DMS153 (cell line): ENCODE data around the gene PAH.
A peak's percentile ranks its signal among the peaks of the same experiment; 100 is the strongest.

Experiments used
- DNase-seq: peaks from one replicate; lab custom pipeline; 2025; lab: John Stamatoyannopoulos, UW

Gene PAH

DNA sequence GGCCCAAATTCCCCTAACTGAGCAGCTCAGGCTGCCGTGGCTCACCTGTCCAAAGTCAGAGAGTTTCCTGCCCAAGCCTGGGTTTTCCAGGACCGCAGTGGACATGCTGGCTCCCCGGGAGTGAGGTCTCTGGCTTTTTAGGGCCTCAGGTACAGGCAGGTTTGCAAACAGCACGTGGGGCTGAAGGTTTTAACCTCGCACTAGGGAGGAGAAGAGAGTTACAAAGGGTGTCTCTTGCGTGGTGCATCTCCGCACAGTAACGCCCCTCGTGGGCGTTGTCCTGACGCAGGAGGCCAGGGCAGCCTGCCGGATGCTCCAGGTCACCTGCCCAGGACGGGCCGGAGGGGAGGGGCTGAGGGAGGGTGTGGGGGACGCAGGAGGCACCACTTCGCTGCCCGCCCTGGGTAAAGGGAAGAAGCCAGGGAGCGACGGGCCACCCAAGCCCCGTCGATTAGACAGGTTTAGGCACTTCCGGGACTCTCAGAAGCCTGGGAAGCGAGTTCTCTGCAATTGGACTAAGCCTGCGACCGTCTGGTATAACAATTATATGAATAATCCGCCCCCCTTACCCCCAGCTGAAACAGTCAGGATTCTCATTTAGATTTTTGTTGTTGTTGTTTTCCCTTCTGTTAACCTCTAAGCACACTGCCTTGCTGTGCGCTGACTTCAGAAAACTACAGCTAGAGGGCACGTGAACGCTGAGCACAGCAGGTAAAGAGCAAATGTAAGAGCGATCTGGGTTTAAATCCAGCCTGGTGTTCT is at the start of gene PAH:
PAH (minus strand) TSS at position 219 of the 762 bp plus-strand sequence; CDS start at position 105, 114 bp downstream.
- peak; percentile 67 for DNase-seq

DNA sequence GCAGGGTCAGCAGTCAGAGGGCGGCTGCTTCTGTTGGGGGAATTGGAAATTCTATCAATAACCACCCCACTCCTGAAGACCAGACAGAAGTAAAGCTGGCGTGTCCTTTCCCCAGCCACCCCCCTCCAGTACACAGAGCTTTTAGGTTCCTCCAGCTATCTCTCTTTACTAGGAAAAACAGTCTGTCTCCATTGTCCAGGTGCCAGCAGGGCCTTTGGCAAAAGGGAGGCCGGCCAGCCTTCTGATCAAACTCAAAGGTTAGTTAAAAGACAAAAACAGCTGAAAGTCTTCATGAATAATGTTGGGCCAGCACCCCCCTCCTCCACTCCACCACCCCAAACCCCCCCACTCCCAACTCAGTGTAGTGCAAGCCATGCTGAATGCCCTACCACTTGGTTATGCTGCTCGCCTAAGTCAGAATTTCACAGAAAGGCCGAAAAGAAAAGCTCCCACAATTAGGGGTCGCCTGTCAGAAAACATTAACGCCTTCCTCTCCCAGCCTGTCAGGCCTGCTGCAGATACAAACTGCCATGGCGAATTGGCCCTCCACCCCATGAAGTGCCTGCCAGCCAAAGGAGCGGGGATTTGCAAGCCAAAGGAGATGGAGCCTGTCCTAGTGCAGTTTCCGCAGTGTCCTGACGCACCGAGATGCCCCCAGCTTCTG is 49.3 kb upstream of the PAH start:
- DNase-seq, result no peak

DNA sequence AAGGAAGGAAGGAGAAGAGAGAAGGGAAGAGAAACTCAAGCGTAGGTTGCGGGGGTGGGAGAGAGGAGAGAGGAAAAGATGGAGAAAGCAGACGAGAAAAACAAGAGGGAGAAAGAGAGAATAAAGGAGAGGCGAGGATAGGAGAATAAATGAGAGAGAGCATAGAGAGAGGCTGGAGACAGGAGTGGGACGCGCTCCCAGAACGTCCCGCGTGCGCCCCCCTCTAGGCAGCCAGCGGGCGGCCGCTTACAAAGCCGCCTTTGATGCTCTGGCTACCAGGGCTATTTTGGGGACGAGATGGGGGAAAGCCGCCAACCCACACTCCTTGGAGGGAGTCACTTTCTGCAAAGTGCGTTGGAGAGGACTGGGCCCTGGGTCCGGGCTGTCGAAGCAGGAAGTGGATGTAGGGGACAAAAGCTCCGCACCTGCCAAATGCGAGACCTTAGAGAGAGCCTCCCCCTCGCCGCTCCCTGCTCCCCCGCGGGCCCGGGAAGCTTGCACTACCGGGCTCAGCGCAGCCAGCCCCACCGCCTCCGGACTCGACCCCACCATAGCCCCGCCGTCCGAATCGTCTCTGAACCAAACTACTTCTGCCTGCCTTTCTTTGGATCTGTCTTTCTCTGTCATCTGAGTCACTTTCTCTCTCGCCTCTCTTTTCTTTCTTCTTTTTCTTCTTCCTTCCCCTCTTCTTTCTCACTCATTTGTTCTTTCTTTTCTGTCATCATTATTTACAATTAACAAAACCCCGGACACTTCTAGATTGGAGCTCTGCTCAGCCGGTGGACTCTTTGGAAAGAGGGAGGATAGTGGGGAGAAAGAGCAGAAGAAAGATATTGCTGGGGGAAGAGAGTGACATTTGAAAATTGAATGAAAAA is 48.5 kb upstream of the PAH start:
- peak; percentile 59 for DNase-seq

DNA sequence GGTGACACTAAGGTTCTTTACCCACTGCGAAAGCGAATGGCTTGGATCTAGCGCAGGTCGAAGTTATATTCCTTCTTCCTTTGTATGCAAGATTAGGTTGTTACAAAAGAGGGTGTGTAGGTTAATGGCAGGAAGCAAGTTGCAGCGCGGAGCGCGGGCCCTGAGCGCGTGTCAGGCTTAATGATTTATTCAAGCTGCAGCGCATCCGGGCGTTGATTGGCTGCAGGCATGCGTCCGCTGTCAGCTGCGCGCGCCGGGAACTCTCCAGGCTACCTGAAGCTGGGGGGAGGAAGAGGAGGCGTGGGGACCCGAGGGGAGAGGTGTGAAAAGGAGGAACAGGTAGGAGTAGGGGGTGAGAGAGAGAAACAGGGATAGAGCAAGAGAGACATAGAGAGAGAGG is 47.8 kb upstream of the PAH start:
- DNase-seq, result peak; percentile 96

DNA sequence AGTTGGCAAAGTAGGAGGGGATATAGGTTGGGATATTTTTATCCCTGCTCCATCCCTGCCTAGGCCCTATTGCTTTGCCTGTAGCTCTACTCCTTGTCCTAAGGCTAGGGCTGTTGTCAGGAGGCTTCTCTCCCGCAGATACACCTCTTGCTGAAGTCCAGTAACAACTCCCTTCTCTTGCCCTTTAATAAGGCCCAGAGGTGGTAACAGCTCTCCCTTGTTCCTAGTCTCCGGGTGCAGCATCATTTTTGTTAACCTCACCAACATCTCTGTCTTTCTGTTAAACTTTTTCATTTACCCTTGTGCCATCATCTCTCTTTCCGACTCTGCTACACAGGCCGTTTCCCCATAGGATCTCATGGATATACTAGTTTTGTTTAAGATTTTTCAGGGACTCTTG is 46.8 kb upstream of the PAH start:
- DNase-seq, result no peak

DNA sequence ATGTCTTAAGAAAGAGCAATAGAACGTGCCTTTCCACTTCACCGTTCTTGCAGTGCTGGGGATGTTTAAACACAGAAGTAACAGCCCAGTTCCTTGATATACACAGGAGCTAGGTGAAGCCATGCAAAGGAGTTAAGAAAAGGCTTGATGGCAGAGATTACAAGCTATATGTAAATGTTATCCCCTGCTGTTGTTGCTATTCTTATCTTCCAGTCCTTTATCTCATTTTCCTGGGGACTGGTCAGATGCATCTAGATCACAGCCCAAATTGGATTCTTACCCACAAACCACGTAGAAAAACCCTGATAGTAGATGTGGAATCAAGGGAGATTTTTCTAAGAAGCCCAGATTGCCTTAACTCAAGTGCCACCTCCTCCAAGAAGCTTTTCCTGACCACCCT is 45.9 kb upstream of the PAH start:
- DNase-seq, result no peak

DNA sequence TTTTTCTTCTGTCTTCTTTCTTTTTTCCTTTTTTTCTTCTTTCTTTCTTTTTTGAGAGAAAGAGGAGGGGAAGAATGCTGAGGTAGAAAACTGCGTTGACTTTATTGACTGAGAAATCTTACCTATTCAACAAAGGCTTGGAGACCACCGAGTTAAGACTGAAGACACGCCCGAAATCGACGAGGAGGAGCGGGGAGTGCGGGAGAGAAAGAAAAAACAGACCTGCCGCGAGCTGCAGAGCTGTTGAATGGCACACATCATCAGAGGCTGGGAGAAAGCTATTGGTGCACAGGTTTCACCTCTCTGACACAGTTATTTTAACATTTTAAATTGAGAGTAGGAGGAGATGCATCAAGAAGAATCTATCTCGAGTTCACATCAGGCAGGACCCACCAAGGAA is 45.5 kb upstream of the PAH start:
- DNase-seq, result peak; percentile 54

DNA sequence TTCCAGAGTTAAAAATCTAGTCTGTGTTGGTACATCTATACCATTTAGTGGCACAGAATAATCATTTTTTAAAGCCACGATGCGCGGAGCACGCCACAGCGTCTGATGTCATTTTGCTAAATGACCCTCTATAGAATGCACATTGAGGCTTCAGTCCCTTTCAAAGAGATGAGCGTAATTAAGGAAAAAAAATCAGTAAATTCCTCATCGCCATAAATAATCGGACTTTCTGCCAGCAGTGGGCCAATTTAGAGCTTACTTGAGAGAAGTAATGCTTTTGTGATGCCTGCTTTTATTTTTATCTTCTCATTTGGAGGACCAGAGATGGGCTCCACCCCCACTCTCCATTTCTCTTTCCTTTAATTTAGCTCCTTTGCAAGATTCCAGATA is 44.4 kb upstream of the PAH start:
- DNase-seq, result peak; percentile 88

DNA sequence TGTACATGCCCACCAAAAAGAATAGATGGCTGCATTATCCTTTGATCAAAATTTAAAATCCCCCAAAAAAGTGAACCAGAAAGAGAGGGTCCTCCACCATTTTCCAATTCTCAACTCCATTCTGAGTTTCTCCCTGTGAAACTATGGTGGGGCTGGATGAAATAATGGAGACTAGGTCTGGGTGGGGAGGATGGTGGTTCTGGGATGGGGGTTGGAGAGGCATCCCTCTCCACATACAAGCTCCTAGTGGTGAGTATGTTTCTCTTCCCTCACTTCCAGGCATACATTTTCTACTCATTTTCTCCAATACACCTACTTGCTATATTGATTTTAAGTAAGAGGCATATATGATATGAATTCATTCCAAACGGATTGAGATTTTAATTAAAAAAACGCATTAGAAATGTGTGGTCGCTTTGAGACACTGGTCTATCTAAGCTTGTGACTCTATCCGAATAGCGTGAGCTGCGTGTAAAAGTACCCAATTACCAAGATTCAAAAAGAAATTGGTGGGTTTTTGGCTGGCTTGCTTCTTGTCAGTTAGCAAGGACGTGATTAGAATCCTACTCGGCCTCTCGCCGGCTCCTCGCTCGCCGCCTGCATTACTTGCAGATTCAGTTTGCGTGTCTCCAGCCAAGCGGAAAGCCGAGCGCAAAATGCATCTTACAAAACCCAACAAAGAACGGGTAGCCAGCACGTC is 43.9 kb upstream of the PAH start:
- peak; percentile 88 for DNase-seq

DNA sequence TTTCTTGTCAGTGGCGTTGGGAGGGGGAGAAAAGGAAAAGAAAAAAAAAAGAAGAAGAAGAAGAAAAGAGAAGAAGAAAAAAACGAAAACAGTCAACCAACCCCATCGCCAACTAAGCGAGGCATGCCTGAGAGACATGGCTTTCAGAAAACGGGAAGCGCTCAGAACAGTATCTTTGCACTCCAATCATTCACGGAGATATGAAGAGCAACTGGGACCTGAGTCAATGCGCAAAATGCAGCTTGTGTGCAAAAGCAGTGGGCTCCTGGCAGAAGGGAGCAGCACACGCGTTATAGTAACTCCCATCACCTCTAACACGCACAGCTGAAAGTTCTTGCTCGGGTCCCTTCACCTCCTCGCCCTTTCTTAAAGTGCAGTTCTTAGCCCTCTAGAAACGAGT is 42.3 kb upstream of the PAH start:
- no peak for DNase-seq

DNA sequence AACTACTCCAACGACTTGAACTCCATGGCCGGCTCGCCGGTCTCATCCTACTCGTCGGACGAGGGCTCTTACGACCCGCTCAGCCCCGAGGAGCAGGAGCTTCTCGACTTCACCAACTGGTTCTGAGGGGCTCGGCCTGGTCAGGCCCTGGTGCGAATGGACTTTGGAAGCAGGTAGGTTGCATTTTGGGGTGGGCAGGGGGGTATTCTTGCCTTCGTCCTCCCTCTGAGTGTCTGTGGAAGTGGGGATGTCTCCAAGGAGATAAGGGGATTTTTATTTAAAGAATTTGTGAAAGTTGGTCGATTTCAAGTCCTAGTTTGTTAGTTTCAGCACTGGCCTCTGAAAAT is 41.8 kb upstream of the PAH start:
- no peak for DNase-seq

DNA sequence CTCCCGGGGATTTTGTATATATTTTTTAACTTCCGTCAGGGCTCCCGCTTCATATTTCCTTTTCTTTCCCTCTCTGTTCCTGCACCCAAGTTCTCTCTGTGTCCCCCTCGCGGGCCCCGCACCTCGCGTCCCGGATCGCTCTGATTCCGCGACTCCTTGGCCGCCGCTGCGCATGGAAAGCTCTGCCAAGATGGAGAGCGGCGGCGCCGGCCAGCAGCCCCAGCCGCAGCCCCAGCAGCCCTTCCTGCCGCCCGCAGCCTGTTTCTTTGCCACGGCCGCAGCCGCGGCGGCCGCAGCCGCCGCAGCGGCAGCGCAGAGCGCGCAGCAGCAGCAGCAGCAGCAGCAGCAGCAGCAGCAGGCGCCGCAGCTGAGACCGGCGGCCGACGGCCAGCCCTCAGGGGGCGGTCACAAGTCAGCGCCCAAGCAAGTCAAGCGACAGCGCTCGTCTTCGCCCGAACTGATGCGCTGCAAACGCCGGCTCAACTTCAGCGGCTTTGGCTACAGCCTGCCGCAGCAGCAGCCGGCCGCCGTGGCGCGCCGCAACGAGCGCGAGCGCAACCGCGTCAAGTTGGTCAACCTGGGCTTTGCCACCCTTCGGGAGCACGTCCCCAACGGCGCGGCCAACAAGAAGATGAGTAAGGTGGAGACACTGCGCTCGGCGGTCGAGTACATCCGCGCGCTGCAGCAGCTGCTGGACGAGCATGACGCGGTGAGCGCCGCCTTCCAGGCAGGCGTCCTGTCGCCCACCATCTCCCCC is 41.2 kb upstream of the PAH start:
- no peak for DNase-seq

DNA sequence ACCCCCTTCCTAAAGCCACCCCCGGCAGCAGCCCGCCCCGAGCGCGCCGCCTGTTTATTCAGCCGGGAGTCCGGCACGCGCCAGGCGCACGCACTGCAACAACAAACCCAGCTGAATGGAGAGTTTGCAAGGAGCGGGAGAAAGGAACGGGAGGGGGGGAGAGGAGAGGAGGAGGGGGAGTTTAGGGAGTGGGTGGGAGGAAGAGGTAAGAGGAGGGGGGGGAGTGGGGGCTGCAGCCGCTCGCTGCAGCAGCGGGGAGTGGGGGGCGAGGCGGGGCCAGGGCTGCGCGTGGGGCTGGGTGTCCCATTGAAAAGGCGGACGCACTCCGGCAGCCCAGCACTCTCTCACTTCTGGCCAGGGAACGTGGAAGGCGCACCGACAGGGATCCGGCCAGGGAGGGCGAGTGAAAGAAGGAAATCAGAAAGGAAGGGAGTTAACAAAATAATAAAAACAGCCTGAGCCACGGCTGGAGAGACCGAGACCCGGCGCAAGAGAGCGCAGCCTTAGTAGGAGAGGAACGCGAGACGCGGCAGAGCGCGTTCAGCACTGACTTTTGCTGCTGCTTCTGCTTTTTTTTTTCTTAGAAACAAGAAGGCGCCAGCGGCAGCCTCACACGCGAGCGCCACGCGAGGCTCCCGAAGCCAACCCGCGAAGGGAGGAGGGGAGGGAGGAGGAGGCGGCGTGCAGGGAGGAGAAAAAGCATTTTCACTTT is 40.5 kb upstream of the PAH start, which contains the start of gene ASCL1:
ASCL1 (plus strand) TSS at position 336 of the 712 bp plus-strand sequence. CDS start 571 bp downstream, outside the sequence.
- DNase-seq, result peak; percentile 88

DNA sequence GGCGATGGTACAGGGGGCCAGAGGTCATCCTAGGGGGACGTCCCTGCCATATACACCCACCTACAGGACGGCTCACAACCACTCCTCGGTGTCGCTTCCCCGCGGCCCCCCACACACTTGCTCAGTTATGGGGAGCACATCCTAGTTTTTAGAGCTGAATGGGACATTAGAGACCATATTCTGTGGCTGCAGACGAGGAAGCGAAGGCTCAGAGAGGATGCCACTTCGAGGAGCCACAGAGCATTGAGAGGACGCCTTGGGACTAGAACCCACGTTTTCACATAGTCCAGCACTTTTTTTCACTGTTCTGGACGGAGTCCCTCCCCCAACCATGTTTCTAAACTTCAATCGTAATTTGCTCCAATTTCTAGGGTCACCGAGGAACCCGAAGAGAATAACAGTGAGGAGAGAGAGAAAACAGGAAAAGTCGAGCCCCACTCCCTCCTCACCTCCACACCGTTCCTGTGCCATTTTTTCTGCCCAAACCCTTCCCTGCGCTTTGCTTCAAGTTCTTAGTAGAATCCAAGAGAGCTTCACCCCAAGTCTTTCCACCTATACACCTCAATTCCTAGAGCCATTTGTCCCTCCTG is 39.8 kb upstream of the PAH start:
- DNase-seq, result no peak

DNA sequence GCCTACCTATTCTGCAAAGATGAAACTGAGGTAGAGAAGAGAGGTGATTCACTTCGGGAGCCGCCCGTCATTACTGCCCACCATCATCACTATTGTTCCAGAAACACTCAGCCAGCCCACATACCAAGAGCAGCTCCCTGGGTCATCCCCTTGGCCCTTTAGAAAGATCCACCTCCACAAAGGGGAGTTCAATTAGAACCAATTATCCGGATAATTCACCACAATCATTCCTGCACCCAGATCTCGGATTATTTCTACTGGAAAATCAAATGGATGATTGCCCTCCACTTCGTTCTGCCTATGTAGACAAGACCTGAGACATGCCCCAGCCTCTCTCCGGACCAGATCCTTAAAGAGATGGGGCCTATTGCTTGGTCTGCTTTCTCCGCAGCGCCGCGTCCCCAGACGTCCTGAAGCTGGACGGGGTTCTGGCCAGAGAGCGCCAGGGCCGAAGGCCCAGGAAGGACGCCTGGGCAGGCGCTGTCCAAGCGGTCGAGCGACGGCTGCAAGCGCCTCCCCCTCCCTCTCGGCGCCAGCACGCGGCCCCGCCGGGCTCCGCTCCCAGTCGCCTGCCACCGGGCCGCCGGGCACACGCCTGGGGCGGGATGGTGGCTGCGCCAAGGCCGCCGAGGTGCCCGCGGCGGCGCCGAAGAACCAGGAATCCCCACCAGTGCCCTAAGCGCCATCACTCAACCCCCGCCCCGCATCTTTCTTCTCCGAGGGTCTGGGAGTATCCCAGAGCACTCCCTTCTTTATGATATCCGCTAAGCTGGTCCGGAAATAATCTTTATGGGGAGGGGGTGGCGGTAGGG is 39.1 kb upstream of the PAH start:
- DNase-seq, result no peak

DNA sequence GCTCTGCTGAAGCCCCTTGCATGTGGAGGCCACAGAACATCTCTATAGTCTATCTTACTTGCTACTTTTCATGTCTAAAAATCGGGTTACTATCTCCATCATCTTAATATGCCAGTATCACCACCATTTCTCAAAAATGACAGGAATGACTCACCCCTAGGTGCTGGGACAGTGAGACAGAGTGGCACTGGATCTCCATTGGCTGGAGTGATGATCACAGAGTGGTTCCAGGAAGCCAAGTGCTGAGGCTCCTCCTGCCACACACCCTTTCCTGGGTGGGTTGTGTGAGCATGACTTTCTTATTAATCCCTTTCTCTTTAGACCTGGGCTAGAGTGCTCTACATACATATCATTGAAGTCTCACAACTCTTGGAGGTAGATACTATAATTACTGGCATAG is 37.1 kb upstream of the PAH start:
- DNase-seq, result peak; percentile 37

DNA sequence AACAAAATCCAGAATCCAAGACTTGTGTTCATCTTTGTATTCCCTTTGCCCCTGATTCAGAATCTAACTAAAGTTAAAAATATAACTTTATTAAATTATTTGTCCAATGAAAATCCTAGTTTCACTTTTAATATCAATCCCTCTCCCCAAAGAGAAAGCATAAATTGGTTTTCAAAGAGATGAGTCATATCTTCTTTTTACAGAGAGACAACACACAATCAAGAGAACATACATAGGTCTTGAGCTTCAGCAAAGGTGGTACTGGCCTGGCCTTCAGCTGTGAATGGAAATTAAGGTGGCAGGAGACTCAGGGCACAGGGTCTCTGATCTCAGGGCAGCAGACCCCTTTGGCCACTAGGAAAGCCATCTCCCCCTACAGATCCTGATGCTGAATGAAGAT is 36.2 kb upstream of the PAH start:
- no peak for DNase-seq

DNA sequence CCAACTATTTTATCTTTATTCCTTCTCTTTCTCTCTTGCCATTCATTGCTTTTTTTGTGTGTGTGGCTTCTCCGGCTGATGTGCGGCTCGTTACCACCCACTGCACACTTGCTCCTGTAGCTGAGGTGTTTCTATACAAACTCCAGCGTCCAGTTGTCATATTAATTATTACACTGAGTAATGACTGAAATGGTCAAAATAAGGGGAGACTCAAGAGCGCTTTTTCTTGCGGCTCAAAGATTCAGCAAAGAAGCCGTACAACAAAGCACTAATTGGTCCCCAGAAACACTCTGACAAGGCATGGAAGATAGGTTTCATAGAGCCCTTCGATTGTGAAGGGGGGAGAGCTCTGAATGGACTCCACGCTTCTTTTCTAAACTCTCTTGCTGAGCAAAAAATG is 34.8 kb upstream of the PAH start:
- no peak for DNase-seq

DNA sequence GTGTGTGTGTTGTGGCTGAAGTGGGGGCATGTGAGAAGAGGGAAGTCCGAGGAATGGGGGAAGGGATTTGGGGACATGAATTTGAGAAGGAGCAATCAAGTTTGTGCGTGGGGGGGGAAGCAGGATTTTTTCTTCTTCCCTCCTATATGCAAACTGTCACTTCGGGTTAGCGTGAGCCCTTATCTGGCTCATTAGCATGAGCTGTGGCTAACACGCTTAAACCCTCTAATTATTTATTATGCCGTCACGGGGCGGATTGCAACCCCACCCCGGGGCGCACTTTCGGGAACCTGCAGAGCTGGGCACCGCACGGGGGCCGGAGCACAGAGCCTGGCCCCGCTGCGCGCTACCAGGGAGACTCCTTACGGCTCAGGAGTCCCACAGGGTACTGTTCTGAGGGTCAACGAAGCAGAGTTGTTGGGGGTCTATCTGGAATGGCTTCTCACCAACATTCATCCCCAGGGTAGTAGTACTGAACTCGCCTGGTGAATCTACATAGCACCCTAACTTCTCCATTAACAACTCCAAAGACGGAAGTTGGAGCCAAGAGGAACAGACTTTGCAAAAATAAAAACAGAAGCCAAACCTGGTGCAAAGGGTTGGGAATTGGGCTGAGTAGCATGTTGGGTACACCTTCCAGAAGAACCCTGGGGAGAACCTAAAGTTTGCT is 34.0 kb upstream of the PAH start:
- DNase-seq, result peak; percentile 68
